ENCODE measurements around the gene LCN6. TPM values are rescaled to one million over a fixed set of nuclear protein-coding genes. Genes with fewer than 3 reads are reported as not detected.

The LCN6 gene
- total RNA-seq, 4 donors from 2014 or later = 16.2 to 31.4 (median 22.7) TPM

DNA sequence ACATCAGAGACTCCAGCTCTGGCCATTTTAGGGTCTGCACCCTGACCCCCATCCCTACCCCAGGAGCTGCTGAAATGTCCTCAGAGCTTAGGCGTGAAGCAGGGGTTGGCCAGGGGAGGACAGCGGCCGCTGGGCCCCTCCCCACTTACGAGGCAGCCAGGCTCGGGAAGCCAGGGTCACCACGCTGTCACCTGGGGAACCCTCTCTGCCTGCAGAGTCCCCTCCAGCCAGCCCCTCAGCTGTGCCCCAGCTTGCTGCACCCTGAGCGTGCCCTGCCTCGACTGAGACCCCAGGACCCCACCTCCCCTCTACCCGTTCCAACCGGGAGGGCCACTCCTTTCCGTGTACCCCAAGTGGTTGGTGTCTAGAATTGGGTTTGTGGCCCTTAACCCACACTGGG is 8.3 kb downstream of the LCN6 start:
- no peaks in the 10 kb centered on the region for H3K9me3 ChIP-seq
- peaks cover 53% of the 10 kb centered on the region for H3K27me3 ChIP-seq
- no peak overlapping the region for H3K4me3 ChIP-seq
- H3K4me1 ChIP-seq = peaks cover 0 to 19% (median 0%) of the 10 kb centered on the region in 3 donors
- no peaks in the 10 kb centered on the region for H3K36me3 ChIP-seq
- H3K27ac ChIP-seq = no peak overlapping the region
- TF ChIP-seq POLR2AphosphoS5 (IDR thresholded peaks at IDR 0.05) (no peak), EP300 (IDR thresholded peaks at IDR 0.05) (no peak), CTCF (IDR thresholded peaks at IDR 0.05) (no peak), POLR2A (IDR thresholded peaks at IDR 0.05) (no peak)
- no peak for ATAC-seq
- 87 to 97% methylated on average over 3 of the region's 11 CpGs for WGBS, 2 donors (ENCODE audit: low coverage in 1 of 2)

DNA sequence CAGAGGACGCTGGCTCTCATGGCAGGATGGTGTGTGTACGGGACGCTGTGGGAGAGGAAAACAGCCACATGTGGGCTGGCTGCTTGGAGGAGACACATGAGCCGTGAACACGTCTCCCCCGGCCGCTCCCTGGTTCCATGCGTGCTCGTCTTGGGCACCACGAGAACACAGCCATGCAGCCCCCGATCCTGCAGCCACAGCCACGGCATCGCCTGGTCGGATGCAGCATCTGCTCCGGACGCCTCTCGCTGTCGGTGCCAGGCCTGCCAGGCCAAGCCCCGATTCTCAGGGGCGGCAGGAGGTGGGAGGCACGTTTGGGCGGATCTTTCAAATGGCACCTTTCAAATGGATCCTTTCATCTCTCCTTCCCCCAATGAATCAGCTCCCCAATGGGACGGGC is 8.8 kb downstream of the LCN6 start:
- Histone ChIP-seq H3K27me3 (peaks cover 47% of the 10 kb centered on the region), H3K9me3 (no peaks in the 10 kb centered on the region), H3K36me3 (no peaks in the 10 kb centered on the region), H3K27ac (no peak overlapping the region), H3K4me1 (peaks cover 0 to 19% (median 0%) of the 10 kb centered on the region in 3 donors), H3K4me3 (no peak overlapping the region)
- TF ChIP-seq CTCF (IDR thresholded peaks at IDR 0.05) (no peak), POLR2AphosphoS5 (IDR thresholded peaks at IDR 0.05) (no peak), EP300 (IDR thresholded peaks at IDR 0.05) (no peak), POLR2A (IDR thresholded peaks at IDR 0.05) (no peak)
- no CpG with 5 or more reads among the region's 23 CpGs for WGBS, 2 donors (ENCODE audit: low coverage in 1 of 2)
- no peak for ATAC-seq

DNA sequence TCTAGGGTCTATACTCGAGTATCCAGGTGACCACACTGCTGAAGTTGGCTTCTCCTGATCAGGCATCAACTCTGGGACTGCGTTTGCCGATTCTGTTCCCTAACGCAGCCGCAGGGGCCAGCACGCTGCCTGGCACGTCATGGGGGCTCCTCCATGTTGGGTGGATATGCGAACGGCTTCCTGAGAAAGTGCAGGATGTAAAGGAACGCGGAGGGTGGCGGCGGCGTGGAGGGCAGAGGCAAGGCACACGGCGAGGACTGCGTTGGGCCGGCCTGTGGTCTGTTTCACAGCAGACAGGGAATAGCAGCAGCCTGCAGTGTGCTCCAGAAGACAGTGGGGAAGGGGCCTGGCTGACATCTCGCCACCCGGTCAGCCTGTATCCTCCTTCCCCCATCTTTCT is 9.4 kb downstream of the LCN6 start:
- H3K27me3 ChIP-seq = peaks cover 41% of the 10 kb centered on the region
- TF ChIP-seq POLR2AphosphoS5 (IDR thresholded peaks at IDR 0.05) (no peak), POLR2A (IDR thresholded peaks at IDR 0.05) (no peak), EP300 (IDR thresholded peaks at IDR 0.05) (no peak), CTCF (IDR thresholded peaks at IDR 0.05) (no peak)
- no peaks in the 10 kb centered on the region for H3K9me3 ChIP-seq
- H3K4me1 ChIP-seq = peaks cover 0 to 19% (median 0%) of the 10 kb centered on the region in 3 donors
- no peaks in the 10 kb centered on the region for H3K36me3 ChIP-seq
- WGBS, 2 donors (ENCODE audit: low coverage in 1 of 2) = 85 to 93% methylated on average over 8 to 13 of the region's 20 CpGs
- no peak overlapping the region for H3K27ac ChIP-seq
- ATAC-seq = no peak
- H3K4me3 ChIP-seq = no peak overlapping the region

- no peaks in the 10 kb centered on the region for H3K9me3 ChIP-seq
- WGBS, 2 donors (ENCODE audit: low coverage in 1 of 2) = 70% methylated on average over 2 of the region's 21 CpGs; no CpG with 5 or more reads in 1 of the 2 donors
- H3K4me1 ChIP-seq = peaks cover 0 to 4% (median 0%) of the 10 kb centered on the region in 3 donors
- TF ChIP-seq POLR2AphosphoS5 (IDR thresholded peaks at IDR 0.05) (no peak), POLR2A (IDR thresholded peaks at IDR 0.05) (no peak)
- H3K27ac ChIP-seq = no peak overlapping the region
- ATAC-seq = no peak
- H3K4me3 ChIP-seq = no peak overlapping the region
- no peaks in the 10 kb centered on the region for H3K36me3 ChIP-seq
- H3K27me3 ChIP-seq = peaks cover 11% of the 10 kb centered on the region
Observed at GRCh38 chr9:136735812-136736480, 12.4 kb downstream of the LCN6 start.

DNA sequence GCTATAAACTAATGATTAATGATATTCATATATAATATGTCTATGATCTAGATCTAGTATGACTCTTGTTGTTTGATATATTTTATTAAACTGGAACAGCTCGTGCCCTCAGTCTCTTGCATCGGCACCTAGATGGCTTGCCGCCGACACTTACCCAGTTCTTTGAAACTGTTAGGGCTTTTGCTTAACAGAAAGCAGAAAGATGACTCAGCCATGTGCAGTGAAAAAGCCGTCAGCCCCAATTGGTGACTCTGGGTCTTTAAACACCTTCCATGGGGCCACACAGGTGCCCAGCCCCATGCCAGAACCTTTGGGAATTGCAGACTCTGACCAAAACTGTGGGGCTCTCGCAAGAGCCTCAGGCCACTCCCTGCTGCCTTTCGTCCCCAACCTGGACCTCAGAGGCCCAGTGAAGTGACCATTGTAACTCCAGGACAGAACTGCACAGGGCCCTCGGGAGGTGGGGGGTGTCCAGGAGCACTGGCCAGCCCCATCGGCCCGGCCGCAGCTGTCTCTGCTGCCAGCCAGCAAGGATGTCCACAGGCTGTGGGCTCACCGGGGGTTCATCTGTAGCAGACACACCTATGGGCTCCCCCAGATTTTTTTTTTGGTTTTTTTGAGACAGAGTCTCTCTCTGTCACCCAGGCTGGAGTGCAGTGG is 13.4 kb downstream of the LCN6 start:
- H3K4me3 ChIP-seq = no peak overlapping the region
- H3K9me3 ChIP-seq = no peaks in the 10 kb centered on the region
- H3K27ac ChIP-seq = no peak overlapping the region
- peaks cover 2% of the 10 kb centered on the region for H3K27me3 ChIP-seq
- H3K4me1 ChIP-seq = peaks cover 0 to 2% (median 0%) of the 10 kb centered on the region in 3 donors
- no peaks in the 10 kb centered on the region for H3K36me3 ChIP-seq
- TF ChIP-seq EP300 (IDR thresholded peaks at IDR 0.05) (no peak), POLR2AphosphoS5 (IDR thresholded peaks at IDR 0.05) (no peak), CTCF (IDR thresholded peaks at IDR 0.05) (no peak), POLR2A (IDR thresholded peaks at IDR 0.05) (no peak)
- WGBS, 2 donors (ENCODE audit: low coverage in 1 of 2) = 77 to 89% methylated on average over 3 of the region's 12 CpGs
- no peak for ATAC-seq
